HG02943 (cell line): ENCODE results near the gene PPP1R18.
"Not testable (repeated sequence)": the region's sequence is repeated elsewhere in the genome, so short reads cannot be mapped to it uniquely, and the experiment has no call there.

Experiments used
- ATAC-seq: cut with Tn5 transposase; IDR thresholded peaks from one replicate; pipeline ENCODE4 v1.9.1; 2021; ENCODE audit warnings: mild to moderate bottlenecking, low read depth, moderate library complexity; ENCODE audit not compliant: unreplicated experiment

PPP1R18 gene

GRCh38 chr6:30670760-30671527 lies 15.5 kb downstream of the PPP1R18 start:
- no peak for ATAC-seq

DNA sequence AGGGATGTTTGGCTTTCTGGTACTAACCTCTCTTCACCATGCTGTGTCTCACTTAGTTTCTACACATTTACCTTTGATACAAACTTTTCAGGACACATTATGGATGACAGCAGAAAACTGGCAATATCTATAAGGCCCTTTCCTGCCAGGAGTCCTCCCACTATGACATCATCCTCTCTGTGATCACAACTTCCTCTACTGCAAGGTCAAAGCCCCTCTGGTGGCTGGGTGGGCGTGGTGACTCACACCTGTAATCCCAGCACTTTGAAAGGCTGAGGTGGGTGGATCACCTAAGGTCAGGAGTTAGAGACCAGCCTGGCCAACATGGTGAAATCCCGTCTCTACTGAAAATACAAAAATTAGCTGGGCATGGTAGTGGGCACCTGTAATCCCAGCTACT lies 20.1 kb downstream of the PPP1R18 start:
- not testable (repeated sequence) for ATAC-seq

DNA sequence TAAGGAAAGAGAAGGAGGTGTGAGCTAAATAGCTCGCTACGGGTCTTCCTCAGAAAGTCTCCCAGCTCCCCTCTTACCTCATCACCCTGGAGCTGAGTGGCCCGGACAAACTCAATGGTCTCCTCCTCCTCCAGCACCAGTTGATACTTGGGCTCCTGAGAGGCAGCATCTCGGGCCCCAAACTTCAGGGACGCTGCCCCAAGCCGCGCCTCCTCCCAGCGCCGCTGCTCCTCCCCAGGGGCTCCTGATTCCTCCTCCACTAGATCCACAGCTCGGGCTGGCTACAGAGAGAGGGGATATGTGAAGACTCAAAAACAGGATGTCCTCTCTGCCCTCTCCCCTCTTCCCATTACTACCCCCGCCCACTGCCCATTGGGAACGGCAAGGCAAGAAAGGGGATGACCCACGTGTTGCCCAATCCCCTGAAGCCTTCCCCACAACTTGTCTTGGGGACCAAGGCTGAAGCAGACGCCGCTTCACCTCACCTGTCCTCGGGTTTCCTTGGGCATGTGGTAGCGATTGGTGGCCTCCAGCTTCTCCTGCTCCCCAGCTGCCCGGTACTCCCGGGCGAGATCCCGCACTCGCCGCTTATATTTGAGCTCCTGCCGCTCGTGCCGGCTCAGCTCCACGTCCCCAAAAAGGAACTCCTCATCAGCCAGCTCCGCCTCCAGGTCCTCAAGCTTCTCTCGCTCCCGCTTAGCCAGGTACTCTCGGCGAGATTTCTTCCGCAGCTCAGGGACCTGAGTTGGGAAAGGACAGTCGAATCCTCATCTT lies 21.3 kb downstream of the PPP1R18 start:
- no peak for ATAC-seq

- ATAC-seq, result not testable (repeated sequence)
Measured at GRCh38 chr6:30657922-30658321, 28.5 kb downstream of the PPP1R18 start.

DNA sequence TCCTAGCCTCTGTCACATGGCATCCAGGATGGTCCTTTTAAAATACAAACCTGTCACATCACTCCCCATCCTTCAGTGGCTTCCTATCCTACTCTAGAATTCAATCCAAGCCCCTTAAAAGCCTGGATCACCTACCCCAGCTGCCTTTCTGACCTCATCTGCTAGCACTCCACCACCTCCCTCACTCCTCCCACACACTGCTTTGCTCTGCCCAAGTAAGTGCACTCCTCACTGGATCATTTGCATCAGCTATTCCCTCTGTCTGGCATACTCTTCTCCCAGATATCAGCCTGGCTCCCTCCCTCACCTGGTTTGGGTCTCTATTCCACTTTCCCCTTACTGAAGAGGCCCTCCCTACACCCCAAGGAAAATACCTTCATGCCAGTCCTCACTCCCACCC lies 29.0 kb downstream of the PPP1R18 start:
- ATAC-seq, result no peak

GRCh38 chr6:30656513-30656912 lies 29.9 kb downstream of the PPP1R18 start:
- ATAC-seq, result no peak

DNA sequence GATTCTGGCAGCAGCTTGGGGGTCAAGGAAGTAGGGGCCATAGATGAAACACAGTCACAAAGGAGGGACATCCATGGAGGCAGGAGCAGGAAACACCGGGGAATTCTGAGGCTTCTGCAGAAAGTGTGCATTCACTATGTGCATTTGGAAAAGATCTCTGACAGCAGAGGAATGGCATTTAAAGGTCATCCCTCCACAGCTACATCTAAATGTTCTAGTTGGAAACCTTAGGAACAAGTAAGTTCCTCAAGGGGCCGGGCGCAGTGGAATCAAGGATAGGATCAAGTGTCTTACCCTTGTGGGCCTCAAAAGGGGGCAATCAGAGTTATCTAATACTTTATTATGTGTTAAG lies 30.7 kb downstream of the PPP1R18 start:
- no peak for ATAC-seq

- no peak for ATAC-seq
Measured at GRCh38 chr6:30654798-30655742, 31.4 kb downstream of the PPP1R18 start.

- no peak for ATAC-seq
Measured at GRCh38 chr6:30651143-30651542, 35.3 kb downstream of the PPP1R18 start.

DNA sequence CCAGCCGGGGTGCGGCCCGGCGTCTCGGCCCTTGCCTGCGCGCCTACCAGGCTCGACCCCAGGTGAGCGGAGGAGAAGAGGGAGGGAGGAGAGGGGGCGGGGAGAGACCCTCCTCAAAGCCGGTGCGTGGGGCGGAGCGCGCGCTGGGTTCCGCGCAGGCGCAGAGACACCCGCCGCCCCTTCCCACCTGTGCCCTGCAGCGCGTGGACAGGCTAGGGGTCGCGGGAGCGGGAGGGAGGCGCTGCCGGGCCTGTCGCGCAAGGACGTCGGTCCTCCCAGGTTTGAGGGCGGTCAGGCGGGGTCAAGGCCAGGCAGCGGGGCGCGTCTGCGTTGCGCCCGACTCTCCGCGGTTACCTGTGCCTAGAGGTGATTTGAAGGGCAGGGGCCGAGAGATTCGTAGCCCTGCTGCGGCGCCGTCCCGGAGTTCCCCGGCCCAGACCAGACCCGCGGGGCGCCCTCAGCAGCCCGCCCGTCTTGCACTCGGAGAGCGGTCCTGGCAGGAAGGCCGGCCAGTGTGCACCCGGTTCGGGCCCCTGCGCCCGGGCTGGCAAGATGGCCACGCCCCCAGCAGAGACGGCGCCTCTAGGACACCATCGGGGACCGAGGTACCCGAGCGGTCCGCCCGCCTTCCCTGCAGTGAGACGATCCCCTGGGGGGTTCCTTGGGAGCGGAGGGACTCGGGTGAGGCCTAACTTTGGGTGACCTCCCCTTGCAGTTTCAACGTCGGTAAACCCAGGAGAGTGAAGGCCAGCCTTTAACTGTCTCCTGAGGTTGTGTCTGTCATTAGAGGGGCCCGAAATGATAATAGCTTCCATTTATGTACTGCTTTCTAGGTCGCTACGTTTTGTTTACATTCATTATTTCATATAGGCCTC lies 39.0 kb downstream of the PPP1R18 start:
- peak; percentile 51 for ATAC-seq

GRCh38 chr6:30646450-30647241 lies 39.8 kb downstream of the PPP1R18 start, which contains the start of gene C6orf136:
Gene C6orf136 (plus strand): TSS chr6:30647133. CDS start chr6:30647232, 99 bp downstream.
- ATAC-seq, result peak; percentile 47

DNA sequence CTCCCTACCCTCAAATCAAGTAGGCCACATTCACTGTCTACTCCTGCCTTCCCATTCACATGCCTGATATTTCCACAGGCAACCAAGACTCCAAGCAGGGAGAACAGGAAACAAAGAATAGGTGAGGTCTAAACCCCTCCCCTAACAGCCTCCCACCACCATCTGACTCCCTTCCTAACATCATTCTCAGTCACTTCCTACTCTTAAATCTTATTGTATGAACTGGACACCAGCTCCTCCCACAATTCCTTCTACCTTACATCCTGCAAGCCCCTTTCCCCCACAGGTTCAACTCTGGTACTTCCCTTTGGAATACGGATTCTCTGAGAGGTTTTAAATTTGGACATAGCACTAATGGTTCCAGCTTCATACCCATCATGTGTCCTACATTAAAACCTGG lies 40.5 kb downstream of the PPP1R18 start:
- no peak for ATAC-seq

- ATAC-seq, result no peak
Measured at GRCh38 chr6:30644769-30645168, 41.7 kb downstream of the PPP1R18 start.

GRCh38 chr6:30643656-30644055 lies 42.8 kb downstream of the PPP1R18 start:
- no peak for ATAC-seq

DNA sequence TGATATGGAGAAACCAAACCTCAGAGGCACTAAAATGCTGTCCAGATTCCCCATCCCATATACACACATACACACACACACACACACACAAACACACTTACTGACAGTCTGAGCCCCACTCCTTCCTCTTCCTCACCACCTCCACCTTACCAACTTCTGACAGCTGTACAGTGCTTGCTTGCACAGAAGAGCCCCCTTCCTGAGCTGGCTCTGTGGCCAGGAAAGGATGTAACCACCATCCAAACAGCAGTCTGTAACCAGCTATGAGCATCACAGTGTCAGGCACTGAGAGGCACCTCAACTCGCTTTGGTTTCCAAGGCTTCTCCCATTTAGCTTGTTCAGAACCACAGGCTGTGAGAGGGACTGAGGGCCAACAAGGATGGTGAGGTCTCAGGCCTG lies 45.4 kb downstream of the PPP1R18 start:
- no peak for ATAC-seq

- ATAC-seq, result no peak
Measured at GRCh38 chr6:30640481-30640880, 46.0 kb downstream of the PPP1R18 start.

GRCh38 chr6:30635834-30636233 lies 50.6 kb downstream of the PPP1R18 start:
- no peak for ATAC-seq

DNA sequence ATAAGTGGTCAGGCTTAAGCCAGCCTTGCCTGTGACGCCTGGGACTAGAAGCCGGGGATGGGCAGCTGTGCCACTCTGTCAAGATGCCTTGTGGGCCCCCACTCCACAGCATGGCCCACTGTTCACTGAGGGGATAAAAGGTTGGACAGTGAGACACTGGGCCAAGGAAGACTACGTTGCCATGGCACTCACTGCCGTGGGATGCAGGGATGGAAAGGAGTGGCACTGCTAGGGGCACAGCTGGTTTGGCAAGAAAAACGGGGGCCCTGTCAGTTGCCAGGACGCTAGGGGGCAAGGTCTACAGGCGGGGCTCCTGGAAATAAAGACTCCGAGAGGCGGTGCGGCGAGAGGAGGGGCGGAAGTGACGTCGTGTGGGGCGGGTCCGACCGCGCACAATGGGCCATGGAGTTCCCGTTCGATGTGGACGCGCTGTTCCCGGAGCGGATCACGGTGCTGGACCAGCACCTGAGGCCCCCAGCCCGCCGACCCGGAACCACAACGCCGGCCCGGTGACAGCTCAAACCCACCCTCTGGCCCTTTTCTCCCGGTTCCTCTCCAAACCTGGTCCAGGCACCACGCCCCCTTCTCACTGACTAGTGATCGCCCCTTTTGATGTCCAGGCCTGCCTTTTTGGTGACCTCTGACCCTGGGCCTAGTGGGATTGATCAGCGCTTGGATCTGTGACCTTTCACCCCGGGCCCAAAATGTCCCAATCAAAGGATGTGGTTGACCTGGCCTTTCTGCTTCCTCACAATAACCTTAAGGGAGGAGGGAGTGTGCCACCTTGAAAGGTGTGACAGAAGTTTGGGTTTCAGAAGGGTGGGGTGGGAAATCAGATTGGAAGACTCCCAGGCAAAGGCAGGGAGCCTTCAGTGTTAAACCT lies 59.7 kb downstream of the PPP1R18 start, which contains the start of gene ATAT1:
Gene ATAT1, plus strand, starts transcription at position 391 of the 883 bp plus-strand sequence.
- ATAC-seq, result peak; percentile 81
